Measurements from ENCODE around the gene CASS4. TPM values are rescaled to one million over a fixed set of nuclear protein-coding genes. Genes with fewer than 3 reads are reported as not detected.

CASS4 gene
- total RNA-seq, 1 donor, result under 0.01 TPM

DNA sequence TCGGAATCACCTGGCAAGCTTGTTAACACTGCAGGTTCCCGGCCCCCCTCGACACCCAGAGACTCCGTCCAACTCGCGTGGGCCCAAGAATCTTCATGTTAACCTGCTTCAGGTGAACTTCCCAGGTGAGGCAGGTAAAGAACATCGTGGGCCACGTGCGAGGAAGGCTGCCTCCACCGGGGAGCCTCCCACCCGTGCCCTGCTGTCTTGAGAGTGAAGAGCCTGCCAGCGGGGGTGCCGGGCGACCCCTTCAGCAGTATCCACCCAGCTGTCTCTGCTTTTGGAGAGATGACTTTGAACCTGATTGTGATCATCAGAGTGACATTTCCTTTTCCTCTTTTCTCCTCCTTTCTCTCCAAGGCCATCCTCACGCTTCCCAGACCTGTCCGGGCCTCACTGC, 33.5 kb downstream of the CASS4 start:
- Histone ChIP-seq H3K9me3 (ENCODE audit: low read depth, low read length) (no peaks in the 10 kb centered on the region), H3K4me3 (ENCODE audit: insufficient read depth, low read length) (no peak overlapping the region), H2AFZ (ENCODE audit: low read length) (no peak overlapping the region), H4K20me1 (ENCODE audit: insufficient read depth, low read length) (no peaks in the 10 kb centered on the region), H3K36me3 (ENCODE audit: insufficient read depth, low read length) (no peaks in the 10 kb centered on the region), H3K27me3 (ENCODE audit: insufficient read depth, low read length) (no peaks in the 10 kb centered on the region), H3K4me1 (ENCODE audit: insufficient read depth, low read length) (peaks cover 3% of the 10 kb centered on the region), H3K4me2 (ENCODE audit: insufficient read depth, low read length) (no peak overlapping the region), H3K79me2 (ENCODE audit: insufficient read depth, low read length) (no peaks in the 10 kb centered on the region), H3K27ac (ENCODE audit: low read depth, low read length) (no peak overlapping the region)
- no peak for DNase-seq (ENCODE audit: insufficient read length, low spot score, missing footprints)
- TF ChIP-seq, protein P1, sequence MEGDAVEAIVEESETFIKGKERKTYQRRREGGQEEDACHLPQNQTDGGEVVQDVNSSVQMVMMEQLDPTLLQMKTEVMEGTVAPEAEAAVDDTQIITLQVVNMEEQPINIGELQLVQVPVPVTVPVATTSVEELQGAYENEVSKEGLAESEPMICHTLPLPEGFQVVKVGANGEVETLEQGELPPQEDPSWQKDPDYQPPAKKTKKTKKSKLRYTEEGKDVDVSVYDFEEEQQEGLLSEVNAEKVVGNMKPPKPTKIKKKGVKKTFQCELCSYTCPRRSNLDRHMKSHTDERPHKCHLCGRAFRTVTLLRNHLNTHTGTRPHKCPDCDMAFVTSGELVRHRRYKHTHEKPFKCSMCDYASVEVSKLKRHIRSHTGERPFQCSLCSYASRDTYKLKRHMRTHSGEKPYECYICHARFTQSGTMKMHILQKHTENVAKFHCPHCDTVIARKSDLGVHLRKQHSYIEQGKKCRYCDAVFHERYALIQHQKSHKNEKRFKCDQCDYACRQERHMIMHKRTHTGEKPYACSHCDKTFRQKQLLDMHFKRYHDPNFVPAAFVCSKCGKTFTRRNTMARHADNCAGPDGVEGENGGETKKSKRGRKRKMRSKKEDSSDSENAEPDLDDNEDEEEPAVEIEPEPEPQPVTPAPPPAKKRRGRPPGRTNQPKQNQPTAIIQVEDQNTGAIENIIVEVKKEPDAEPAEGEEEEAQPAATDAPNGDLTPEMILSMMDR (IDR thresholded peaks at IDR 0.05; ENCODE audit: extremely low read depth, low read depth, low read length), result no peak

DNA sequence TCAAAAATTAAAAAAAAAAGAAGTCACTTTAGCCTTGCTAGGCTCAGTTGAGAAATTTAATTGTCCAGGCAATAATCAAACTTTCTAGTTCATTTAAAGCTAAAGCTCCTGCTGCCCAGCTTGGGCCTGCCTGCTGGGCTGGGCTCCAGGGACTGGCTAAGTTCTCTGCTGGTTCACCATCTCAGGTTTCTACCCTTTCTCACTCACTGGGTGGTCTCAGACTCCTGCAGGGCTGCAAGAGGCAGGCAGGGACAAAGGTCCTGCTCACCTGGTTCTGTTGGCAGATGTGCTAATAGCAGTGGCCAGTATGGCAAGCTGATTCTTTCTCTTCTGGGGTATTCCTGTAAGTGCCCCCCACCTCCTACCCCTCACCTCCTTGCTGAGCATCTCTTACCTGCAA, 35.2 kb downstream of the CASS4 start:
- H2AFZ ChIP-seq (ENCODE audit: low read length), result no peak overlapping the region
- H3K79me2 ChIP-seq (ENCODE audit: insufficient read depth, low read length), result no peaks in the 10 kb centered on the region
- TF ChIP-seq, protein P1 (IDR thresholded peaks at IDR 0.05; ENCODE audit: extremely low read depth, low read depth, low read length), result no peak
- no peak for DNase-seq (ENCODE audit: insufficient read length, low spot score, missing footprints)
- no peak overlapping the region for H3K4me2 ChIP-seq (ENCODE audit: insufficient read depth, low read length)
- H3K27ac ChIP-seq (ENCODE audit: low read depth, low read length), result no peak overlapping the region
- no peaks in the 10 kb centered on the region for H3K27me3 ChIP-seq (ENCODE audit: insufficient read depth, low read length)
- no peaks in the 10 kb centered on the region for H3K9me3 ChIP-seq (ENCODE audit: low read depth, low read length)
- no peaks in the 10 kb centered on the region for H4K20me1 ChIP-seq (ENCODE audit: insufficient read depth, low read length)
- no peaks in the 10 kb centered on the region for H3K36me3 ChIP-seq (ENCODE audit: insufficient read depth, low read length)
- H3K4me1 ChIP-seq (ENCODE audit: insufficient read depth, low read length), result no peaks in the 10 kb centered on the region
- H3K4me3 ChIP-seq (ENCODE audit: insufficient read depth, low read length), result no peak overlapping the region

DNA sequence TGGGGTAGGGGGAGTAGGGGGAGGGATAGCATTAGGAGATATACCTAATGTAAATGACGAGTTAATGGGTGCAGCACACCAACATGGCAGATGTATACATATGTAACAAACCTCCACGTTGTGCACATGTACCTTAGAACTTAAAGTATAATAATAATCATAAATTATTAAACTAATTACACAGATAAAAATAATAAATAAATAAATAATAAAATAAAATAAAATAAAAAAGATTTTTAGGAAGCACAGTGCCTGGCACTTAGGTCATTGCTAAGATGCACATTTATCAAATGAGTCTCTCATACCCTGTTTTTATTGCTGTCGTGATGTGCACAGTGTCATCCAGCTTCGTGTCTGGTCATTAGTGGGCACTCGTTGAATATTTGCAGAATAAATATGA, 37.4 kb downstream of the CASS4 start:
- H3K27ac ChIP-seq (ENCODE audit: low read depth, low read length), result no peak overlapping the region
- TF ChIP-seq, protein P1 (IDR thresholded peaks at IDR 0.05; ENCODE audit: extremely low read depth, low read depth, low read length), result no peak
- H4K20me1 ChIP-seq (ENCODE audit: insufficient read depth, low read length), result no peaks in the 10 kb centered on the region
- H2AFZ ChIP-seq (ENCODE audit: low read length), result no peak overlapping the region
- H3K4me3 ChIP-seq (ENCODE audit: insufficient read depth, low read length), result no peak overlapping the region
- H3K36me3 ChIP-seq (ENCODE audit: insufficient read depth, low read length), result no peaks in the 10 kb centered on the region
- H3K9me3 ChIP-seq (ENCODE audit: low read depth, low read length), result no peaks in the 10 kb centered on the region
- H3K27me3 ChIP-seq (ENCODE audit: insufficient read depth, low read length), result no peaks in the 10 kb centered on the region
- H3K79me2 ChIP-seq (ENCODE audit: insufficient read depth, low read length), result no peaks in the 10 kb centered on the region
- H3K4me2 ChIP-seq (ENCODE audit: insufficient read depth, low read length), result no peak overlapping the region
- no peaks in the 10 kb centered on the region for H3K4me1 ChIP-seq (ENCODE audit: insufficient read depth, low read length)
- DNase-seq (ENCODE audit: insufficient read length, low spot score, missing footprints), result no peak

DNA sequence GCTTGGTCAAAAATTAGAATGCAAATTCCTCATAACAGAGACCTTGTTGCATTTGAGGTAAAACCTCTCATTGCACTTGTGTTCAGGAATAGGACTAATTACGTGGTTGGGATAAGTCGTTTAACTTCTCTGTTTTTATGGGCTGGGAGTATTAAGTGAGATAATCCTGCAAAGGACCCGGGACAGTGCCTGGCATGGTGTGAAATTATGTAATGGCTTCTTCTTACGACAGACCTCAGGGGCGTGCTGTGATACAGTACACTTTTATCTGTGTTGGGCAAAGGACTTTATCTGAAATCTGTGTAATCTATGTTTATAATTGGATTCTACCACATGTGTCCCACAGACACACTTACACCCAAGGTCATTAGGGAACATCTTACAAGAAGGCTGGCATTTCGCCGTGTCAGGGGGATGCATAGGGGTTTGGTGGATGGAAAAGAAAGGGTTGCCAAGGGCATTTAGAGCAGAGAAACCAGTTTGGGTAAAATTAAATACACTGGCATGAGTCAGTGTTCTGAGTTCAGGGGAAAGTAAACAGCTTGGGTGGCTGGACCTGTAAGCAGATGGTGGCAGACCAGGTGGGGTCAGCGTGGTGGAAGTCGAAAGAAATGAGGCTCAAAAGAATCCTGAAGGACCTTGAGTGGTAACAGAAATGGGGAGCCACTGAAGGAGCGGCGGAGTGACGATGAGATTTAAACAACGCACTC, 39.2 kb downstream of the CASS4 start:
- DNase-seq (ENCODE audit: insufficient read length, low spot score, missing footprints), result no peak
- Histone ChIP-seq H3K36me3 (ENCODE audit: insufficient read depth, low read length) (no peaks in the 10 kb centered on the region), H3K4me3 (ENCODE audit: insufficient read depth, low read length) (no peak overlapping the region), H3K4me2 (ENCODE audit: insufficient read depth, low read length) (no peak overlapping the region), H2AFZ (ENCODE audit: low read length) (no peak overlapping the region), H3K4me1 (ENCODE audit: insufficient read depth, low read length) (no peaks in the 10 kb centered on the region), H3K9me3 (ENCODE audit: low read depth, low read length) (no peaks in the 10 kb centered on the region), H3K27me3 (ENCODE audit: insufficient read depth, low read length) (no peaks in the 10 kb centered on the region), H4K20me1 (ENCODE audit: insufficient read depth, low read length) (no peaks in the 10 kb centered on the region), H3K79me2 (ENCODE audit: insufficient read depth, low read length) (no peaks in the 10 kb centered on the region), H3K27ac (ENCODE audit: low read depth, low read length) (no peak overlapping the region)
- TF ChIP-seq, protein P1 (IDR thresholded peaks at IDR 0.05; ENCODE audit: extremely low read depth, low read depth, low read length), result no peak
